Nephron progenitor cell (in vitro differentiated cells): ENCODE data around the gene MLH3.

ENCODE experiments used
- DNase-seq: peaks from one replicate; pipeline ENCODE4 v3.0.0; 2021
- H3K27ac Mint-ChIP-seq: 2 replicates; pipeline ENCODE4 v1.8.0; 2021; ENCODE audit warnings: mild to moderate bottlenecking, moderate library complexity, mixed read lengths
- H3K27me3 Mint-ChIP-seq: 2 replicates; pipeline ENCODE4 v1.8.0; 2021; ENCODE audit warnings: mild to moderate bottlenecking, low read depth, mixed read lengths; ENCODE audit not compliant: poor library complexity
- H3K36me3 Mint-ChIP-seq: 2 replicates; pipeline ENCODE4 v1.8.0; 2021; ENCODE audit warnings: low read depth, mixed read lengths
- H3K4me1 Mint-ChIP-seq: 2 replicates; pipeline ENCODE4 v1.8.0; 2021; ENCODE audit warnings: mixed read lengths
- H3K4me3 Mint-ChIP-seq: 2 replicates; pipeline ENCODE4 v1.8.0; 2021; ENCODE audit warnings: mild to moderate bottlenecking, moderate library complexity, mixed read lengths
- H3K9me3 Mint-ChIP-seq: 2 replicates; pipeline ENCODE4 v1.8.0; 2021; ENCODE audit warnings: mild to moderate bottlenecking, moderate library complexity, mixed read lengths
- TF ChIP-seq, protein P1 (sequence below): fragments of 200-600 bp; sonication (generic); IDR thresholded peaks from 2 replicates; pipeline ENCODE4 v1.5.0; 2021; ENCODE audit warnings: antibody characterized with exemption

The MLH3 gene

DNA sequence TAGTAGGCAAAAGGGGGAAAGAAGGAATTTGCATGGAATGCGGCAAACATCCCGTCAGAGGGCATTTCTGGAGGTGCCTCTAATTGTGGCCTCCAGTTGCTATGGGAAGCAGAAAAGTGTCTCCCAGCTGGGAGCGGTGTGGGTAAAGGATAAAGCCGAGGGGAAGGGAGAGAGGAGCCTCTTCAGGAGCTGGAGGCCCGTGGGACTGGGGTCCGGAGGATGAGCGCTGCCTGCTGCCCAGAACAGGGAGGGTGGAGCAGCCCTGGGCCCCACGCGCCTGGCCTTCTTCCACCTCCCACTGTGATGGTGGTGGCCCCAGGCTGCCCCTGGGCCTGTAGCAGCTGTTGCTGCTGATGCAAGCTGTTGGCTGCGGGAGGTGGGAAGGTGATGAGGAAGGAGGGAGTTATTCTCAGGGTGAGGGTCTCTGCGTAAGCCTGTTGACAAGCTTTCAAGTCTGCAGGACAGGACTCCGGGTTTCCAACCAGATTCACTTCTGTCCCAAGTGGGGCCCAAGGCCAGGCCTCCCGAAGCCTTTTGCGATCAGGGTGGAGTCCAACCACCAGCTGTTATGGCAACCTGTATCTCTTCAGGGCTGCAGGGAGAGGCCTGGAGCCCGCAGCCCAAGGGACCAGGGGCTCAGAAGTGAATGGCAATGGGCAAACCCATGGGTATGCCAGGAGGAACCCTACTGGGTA lies 76.8 kb downstream of the MLH3 start:
- DNase-seq, result peak; percentile 39
- Mint-ChIP-seq H3K27me3 (peaks cover 16% of the 10 kb centered on the region), H3K4me1 (peaks cover 60% of the 10 kb centered on the region), H3K36me3 (no peaks in the 10 kb centered on the region), H3K27ac (no peak overlapping the region), H3K4me3 (no peak overlapping the region), H3K9me3 (no peaks in the 10 kb centered on the region)
- TF ChIP-seq, protein P1, sequence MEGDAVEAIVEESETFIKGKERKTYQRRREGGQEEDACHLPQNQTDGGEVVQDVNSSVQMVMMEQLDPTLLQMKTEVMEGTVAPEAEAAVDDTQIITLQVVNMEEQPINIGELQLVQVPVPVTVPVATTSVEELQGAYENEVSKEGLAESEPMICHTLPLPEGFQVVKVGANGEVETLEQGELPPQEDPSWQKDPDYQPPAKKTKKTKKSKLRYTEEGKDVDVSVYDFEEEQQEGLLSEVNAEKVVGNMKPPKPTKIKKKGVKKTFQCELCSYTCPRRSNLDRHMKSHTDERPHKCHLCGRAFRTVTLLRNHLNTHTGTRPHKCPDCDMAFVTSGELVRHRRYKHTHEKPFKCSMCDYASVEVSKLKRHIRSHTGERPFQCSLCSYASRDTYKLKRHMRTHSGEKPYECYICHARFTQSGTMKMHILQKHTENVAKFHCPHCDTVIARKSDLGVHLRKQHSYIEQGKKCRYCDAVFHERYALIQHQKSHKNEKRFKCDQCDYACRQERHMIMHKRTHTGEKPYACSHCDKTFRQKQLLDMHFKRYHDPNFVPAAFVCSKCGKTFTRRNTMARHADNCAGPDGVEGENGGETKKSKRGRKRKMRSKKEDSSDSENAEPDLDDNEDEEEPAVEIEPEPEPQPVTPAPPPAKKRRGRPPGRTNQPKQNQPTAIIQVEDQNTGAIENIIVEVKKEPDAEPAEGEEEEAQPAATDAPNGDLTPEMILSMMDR, result no peak

DNA sequence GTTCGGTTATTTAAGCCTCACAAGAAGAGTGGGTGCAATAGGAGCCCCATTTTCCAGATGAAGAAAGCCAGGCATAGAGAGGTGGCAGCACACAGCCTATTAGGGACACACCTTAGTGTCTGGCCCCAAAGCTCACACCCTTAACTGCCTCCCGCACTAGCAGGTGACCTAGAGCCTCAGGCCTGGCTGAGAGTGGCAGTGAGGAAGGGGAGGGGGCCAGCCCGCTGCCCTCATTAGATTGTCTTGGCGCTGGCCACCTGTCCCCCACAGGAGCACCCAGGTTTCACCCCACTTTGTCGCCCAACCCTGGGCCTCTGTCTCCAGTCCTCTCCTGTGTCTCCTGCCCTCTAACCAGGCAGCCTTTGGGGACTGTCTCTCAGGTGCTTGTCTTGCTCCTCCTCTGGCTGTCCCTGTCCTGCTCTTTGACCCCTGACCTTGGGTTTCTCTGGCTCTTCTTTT lies 77.3 kb downstream of the MLH3 start:
- no peak for DNase-seq
- no peaks in the 10 kb centered on the region for H3K9me3 Mint-ChIP-seq
- TF ChIP-seq, protein P1, result no peak
- H3K27ac Mint-ChIP-seq, result no peak overlapping the region
- H3K27me3 Mint-ChIP-seq, result peaks cover 22% of the 10 kb centered on the region
- H3K4me1 Mint-ChIP-seq, result peaks cover 54% of the 10 kb centered on the region
- H3K36me3 Mint-ChIP-seq, result no peaks in the 10 kb centered on the region
- H3K4me3 Mint-ChIP-seq, result no peak overlapping the region

DNA sequence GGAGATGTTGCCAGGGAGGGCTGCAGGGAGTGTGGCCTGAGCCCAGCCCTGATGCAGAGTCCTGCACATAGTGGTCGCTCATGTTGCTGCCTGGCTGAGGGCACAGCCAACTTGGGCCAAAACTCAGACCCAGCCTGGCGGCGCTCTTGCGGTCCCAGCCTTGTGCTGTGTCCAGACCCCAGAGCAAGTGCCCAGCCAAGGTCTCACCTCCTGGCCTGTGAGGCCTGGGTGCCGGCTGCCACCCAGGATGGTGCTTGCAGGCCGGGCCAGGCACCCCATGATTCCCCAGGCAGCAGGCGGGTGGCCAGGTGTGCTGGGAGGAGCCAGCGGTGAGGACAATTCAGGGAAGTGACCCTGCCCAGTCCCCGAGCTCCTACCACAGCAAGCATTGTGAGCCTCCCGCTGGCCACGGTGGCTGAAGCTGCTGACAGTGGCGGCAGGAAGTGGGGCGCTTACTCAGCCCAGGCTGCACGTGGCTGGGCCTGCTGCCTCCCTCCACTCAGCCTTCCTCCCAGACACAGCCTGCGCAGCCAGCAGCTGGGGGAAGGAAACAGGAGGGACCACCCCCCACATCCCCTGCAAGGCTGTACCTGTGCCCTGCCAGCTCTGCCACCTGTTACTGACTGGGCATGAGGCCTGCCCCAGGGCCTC lies 78.1 kb downstream of the MLH3 start:
- TF ChIP-seq, protein P1, result no peak
- Mint-ChIP-seq H3K4me3 (no peak overlapping the region), H3K4me1 (peaks cover 46% of the 10 kb centered on the region), H3K27ac (no peak overlapping the region), H3K36me3 (no peaks in the 10 kb centered on the region), H3K9me3 (no peaks in the 10 kb centered on the region), H3K27me3 (peaks cover 20% of the 10 kb centered on the region)
- DNase-seq, result no peak

DNA sequence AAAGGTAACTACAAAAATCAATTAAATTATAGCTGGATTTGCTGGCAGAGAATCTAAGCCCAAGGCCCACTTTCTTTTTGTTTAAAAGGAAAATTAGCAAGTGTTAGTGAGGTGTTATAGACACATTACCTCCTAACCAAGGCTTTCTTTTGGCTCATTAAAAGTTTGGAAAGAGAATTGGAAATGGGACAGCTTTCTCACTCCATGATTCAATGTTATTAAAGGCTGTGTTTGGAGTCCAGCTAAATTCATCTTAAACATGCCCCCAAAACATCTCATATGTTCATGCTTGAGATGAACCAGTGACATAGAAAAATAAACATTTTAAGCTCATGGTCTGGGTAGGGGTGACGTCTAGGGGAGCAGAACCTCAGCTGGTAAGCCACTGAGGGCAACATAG lies 82.5 kb downstream of the MLH3 start:
- peaks cover 36% of the 10 kb centered on the region for H3K4me1 Mint-ChIP-seq
- DNase-seq, result no peak
- H3K9me3 Mint-ChIP-seq, result no peaks in the 10 kb centered on the region
- H3K27ac Mint-ChIP-seq, result no peak overlapping the region
- no peak overlapping the region for H3K4me3 Mint-ChIP-seq
- TF ChIP-seq, protein P1, result no peak
- peaks cover 25% of the 10 kb centered on the region for H3K27me3 Mint-ChIP-seq
- peaks cover 5% of the 10 kb centered on the region for H3K36me3 Mint-ChIP-seq

DNA sequence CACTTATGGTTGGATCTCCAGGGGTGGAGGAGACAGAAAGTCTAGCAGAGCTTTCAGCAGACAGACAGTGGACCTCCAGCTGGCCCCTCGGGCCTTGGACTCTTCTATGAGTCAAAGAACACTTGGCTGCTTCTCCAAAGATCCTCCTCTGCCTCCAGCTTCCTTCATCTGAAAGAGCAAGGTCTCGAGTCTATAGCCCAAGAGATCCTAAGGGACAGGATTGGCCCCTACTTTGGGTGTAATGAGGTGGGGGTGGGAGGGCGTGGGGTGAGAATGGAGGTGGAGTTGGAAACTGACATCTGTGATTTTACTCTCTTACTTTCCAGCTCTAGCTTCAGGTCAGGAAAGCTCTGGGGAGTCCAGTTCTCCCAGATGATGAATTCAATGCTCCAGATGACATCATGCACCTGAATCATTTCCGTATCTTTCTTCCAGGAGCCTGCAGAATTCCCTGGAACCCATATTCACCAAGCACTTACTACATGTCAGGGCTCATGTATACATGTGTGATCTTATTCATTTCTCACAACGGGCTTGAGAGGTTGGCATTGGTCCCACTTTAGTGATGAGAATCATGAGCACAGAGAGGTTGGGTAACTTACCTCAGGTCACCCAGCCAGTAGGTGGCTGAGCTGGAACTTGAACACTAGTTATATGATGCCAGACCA lies 85.6 kb downstream of the MLH3 start:
- H3K27me3 Mint-ChIP-seq, result peaks cover 31% of the 10 kb centered on the region
- TF ChIP-seq, protein P1, result no peak
- no peaks in the 10 kb centered on the region for H3K9me3 Mint-ChIP-seq
- peaks cover 60% of the 10 kb centered on the region for H3K4me1 Mint-ChIP-seq
- H3K36me3 Mint-ChIP-seq, result peaks cover 5% of the 10 kb centered on the region
- no peak overlapping the region for H3K4me3 Mint-ChIP-seq
- DNase-seq, result no peak
- H3K27ac Mint-ChIP-seq, result no peak overlapping the region
